Loucy (cell line): ENCODE measurements around the gene HOXA9.

ENCODE experiments used
- H2AFZ ChIP-seq: fragments of 200-600 bp; sonication (generic); 2 replicates; pipeline ENCODE4 v1.6.0; 2016; ENCODE audit warnings: antibody characterized with exemption, mild to moderate bottlenecking, low read length, moderate library complexity
- H3F3A ChIP-seq: fragments of 200-600 bp; 2 replicates; pipeline ENCODE4 v1.6.0; 2016; ENCODE audit warnings: antibody characterized with exemption, low read depth, mild to moderate bottlenecking
- H3K27me3 ChIP-seq: fragments of 200-600 bp; sonication (generic); 2 replicates; pipeline ENCODE4 v1.6.1; 2014; ENCODE audit warnings: low read length, mild to moderate bottlenecking; ENCODE audit not compliant: insufficient read depth, poor library complexity, severe bottlenecking
- H3K36me3 ChIP-seq: fragments of 200-600 bp; sonication (generic); 2 replicates; pipeline ENCODE4 v1.6.1; 2016; ENCODE audit warnings: low read length; ENCODE audit not compliant: insufficient read depth
- H3K4me1 ChIP-seq: fragments of 200-600 bp; sonication (generic); 2 replicates; pipeline ENCODE4 v1.5.1; 2014; ENCODE audit warnings: low read length, mild to moderate bottlenecking; ENCODE audit not compliant: insufficient read depth, poor library complexity, severe bottlenecking
- H3K4me2 ChIP-seq: fragments of 200-600 bp; sonication (generic); 2 replicates; pipeline ENCODE4 v1.6.0; 2014; ENCODE audit warnings: antibody characterized with exemption, low read length, low read depth, mild to moderate bottlenecking; ENCODE audit not compliant: poor library complexity, severe bottlenecking
- H3K4me3 ChIP-seq: fragments of 200-600 bp; sonication (generic); 2 replicates; pipeline ENCODE4 v1.5.1; 2014; ENCODE audit warnings: low read length, mild to moderate bottlenecking, mixed read lengths; ENCODE audit not compliant: poor library complexity, severe bottlenecking
- H3K79me2 ChIP-seq: fragments of 200-600 bp; sonication (generic); 2 replicates; pipeline ENCODE4 v1.6.1; 2014; ENCODE audit warnings: low read length; ENCODE audit not compliant: insufficient read depth
- H3K9ac ChIP-seq: fragments of 200-600 bp; sonication (generic); 2 replicates; pipeline ENCODE4 v1.6.0; 2014; ENCODE audit warnings: mild to moderate bottlenecking, low read depth, low read length, moderate library complexity; ENCODE audit not compliant: poor library complexity, severe bottlenecking
- H3K9me2 ChIP-seq: fragments of 200-600 bp; sonication (generic); replicated peaks from 2 replicates; pipeline ENCODE4 v1.6.1; 2016; ENCODE audit warnings: low read depth, low read length, mixed read lengths
- H3K9me3 ChIP-seq: fragments of 200-600 bp; sonication (generic); 2 replicates; pipeline ENCODE4 v1.6.1; 2014; ENCODE audit warnings: mild to moderate bottlenecking, antibody characterized with exemption, low read length, low read depth; ENCODE audit not compliant: insufficient read depth
- H4K20me1 ChIP-seq: fragments of 200-600 bp; sonication (generic); 2 replicates; pipeline ENCODE4 v1.6.0; 2014; ENCODE audit warnings: antibody characterized with exemption, low read length, mild to moderate bottlenecking; ENCODE audit not compliant: insufficient read depth, poor library complexity, severe bottlenecking
- EZH2phosphoT487 ChIP-seq: fragments of 200-600 bp; IDR thresholded peaks from 2 replicates; pipeline ENCODE4 v1.6.1; 2018; ENCODE audit warnings: antibody characterized with exemption, mild to moderate bottlenecking, moderate library complexity, borderline replicate concordance
- TF ChIP-seq, protein P1 (sequence below): fragments of 200-600 bp; sonication (generic); conservative IDR thresholded peaks from 2 replicates; pipeline ENCODE4 v1.5.1; 2014; ENCODE audit warnings: mild to moderate bottlenecking, antibody characterized with exemption, low read length

Gene HOXA9

DNA sequence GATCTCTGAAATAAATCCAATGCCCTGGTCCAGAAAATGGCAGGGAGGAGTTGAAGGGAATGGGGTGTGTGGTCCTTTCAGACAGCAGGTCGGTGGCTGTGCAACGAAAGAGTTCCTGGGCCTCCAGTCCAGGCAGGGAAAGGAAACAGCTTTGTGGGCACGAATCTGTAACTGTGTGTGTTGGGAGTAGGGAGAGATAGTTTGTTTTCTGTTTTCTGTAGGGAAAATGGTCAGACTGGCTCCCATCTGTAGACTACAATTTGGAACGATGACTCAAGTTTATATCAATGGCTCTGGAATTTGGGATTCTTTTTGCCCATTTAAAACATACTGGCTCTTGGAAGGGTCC lies 2.6 kb upstream of the HOXA9 start:
- Histone ChIP-seq H2AFZ (no peak overlapping the region), H3K27me3 (peaks cover 72% of the 10 kb centered on the region), H3F3A (peaks cover 7% of the 10 kb centered on the region; the same call in 1 of the 2 replicates), H3K9me3 (no peaks in the 10 kb centered on the region), H3K4me3 (peak overlapping the region; percentile 94), H3K9me2 (no peaks in the 10 kb centered on the region), H3K79me2 (peaks cover 96% of the 10 kb centered on the region), H3K4me2 (peak overlapping the region; percentile 98), H4K20me1 (peaks cover 71% of the 10 kb centered on the region), H3K4me1 (peaks cover 10% of the 10 kb centered on the region), H3K36me3 (peaks cover 64% of the 10 kb centered on the region), H3K9ac (peak overlapping the region; percentile 99)
- TF ChIP-seq, protein P1, sequence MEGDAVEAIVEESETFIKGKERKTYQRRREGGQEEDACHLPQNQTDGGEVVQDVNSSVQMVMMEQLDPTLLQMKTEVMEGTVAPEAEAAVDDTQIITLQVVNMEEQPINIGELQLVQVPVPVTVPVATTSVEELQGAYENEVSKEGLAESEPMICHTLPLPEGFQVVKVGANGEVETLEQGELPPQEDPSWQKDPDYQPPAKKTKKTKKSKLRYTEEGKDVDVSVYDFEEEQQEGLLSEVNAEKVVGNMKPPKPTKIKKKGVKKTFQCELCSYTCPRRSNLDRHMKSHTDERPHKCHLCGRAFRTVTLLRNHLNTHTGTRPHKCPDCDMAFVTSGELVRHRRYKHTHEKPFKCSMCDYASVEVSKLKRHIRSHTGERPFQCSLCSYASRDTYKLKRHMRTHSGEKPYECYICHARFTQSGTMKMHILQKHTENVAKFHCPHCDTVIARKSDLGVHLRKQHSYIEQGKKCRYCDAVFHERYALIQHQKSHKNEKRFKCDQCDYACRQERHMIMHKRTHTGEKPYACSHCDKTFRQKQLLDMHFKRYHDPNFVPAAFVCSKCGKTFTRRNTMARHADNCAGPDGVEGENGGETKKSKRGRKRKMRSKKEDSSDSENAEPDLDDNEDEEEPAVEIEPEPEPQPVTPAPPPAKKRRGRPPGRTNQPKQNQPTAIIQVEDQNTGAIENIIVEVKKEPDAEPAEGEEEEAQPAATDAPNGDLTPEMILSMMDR: no peak
- TF ChIP-seq EZH2phosphoT487: no peak

DNA sequence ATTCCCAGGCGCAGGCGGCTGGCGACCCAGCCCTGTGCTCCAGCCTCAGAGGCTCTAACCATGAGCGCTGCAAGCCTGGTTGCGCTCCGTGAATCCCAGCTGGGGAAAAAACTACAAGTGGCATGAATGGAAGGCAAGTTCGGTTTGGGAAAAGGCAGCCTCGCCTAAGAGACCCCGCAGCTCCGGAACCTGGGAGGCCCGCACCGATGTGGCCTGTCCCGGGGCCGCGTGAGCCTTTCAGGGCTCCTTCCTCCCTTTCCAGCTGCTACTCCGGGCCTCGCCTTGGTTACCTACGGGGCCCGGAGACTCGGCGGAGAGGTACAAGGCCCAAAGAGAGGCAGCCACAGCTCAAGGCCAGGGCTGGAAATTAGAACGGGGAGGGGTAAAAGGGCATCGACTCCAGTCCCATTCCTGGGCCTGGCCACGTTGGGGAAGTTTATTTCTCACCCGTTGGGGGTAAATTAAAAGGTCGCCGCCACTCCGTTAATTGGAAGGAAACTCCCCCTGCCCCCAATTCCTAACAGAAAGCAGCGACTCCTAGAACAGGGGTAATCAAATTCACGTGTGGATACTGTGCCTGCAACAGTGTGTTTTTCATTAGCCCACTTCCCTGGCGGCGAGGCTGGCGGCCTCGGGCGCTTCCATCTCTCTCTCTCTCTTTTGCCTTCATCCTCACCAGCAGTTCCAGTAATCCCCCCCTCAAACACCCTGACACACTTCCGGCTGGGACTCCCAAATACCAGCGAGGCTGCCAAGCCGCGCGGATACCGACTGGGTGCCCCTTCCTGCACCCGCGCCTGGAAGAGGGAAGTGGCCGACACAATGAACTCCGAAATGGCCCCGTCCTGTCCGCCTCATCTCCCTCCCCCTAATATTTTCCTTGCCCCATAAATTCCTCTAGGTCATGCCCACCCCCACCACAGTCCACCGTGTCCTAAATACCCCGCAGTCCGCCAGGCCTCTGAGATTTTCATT lies 1.5 kb upstream of the HOXA9 start:
- peaks cover 80% of the 10 kb centered on the region for H3K27me3 ChIP-seq
- H2AFZ ChIP-seq: no peak overlapping the region
- peaks cover 62% of the 10 kb centered on the region for H3K36me3 ChIP-seq
- H4K20me1 ChIP-seq: peaks cover 72% of the 10 kb centered on the region
- no peaks in the 10 kb centered on the region for H3K9me2 ChIP-seq
- no peaks in the 10 kb centered on the region for H3K9me3 ChIP-seq
- TF ChIP-seq EZH2phosphoT487: no peak
- TF ChIP-seq, protein P1: no peak
- peak overlapping the region; percentile 94 for H3K4me3 ChIP-seq
- H3F3A ChIP-seq: peaks cover 16% of the 10 kb centered on the region; the same call in 1 of the 2 replicates
- peak overlapping the region; percentile 98 for H3K4me2 ChIP-seq
- peaks cover 96% of the 10 kb centered on the region for H3K79me2 ChIP-seq
- H3K4me1 ChIP-seq: peaks cover 10% of the 10 kb centered on the region
- H3K9ac ChIP-seq: peak overlapping the region; percentile 99

DNA sequence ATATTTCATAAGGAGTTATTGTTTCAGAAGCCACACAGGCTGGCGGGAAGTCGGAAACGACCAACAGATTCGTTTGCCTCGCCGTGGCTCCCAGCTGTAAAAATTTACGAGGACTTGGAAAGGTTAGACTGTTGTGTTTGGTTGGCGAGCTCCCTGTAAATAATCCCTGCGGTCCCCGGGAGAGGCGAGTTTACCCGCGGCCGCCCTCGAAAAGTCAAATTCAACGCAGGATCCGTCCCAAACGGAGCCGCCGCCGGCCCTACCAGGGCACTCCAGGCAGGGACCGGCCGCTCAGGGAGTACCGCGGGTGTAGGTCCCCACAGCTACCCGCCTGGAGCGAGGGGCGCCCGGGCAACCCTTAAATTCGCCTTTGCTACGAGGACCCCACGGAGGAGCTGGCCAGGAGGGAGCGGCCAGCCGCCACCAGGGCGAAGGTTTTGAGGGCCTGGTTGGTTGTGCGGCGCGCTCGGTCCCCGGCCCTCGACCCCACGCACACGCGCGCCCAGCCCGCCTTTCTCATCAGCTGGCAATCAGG lies 726 bp upstream of the HOXA9 start:
- H3K9me3 ChIP-seq: no peaks in the 10 kb centered on the region
- TF ChIP-seq, protein P1: no peak
- no peak for TF ChIP-seq EZH2phosphoT487
- H3F3A ChIP-seq: peaks cover 17% of the 10 kb centered on the region; the same call in 1 of the 2 replicates
- peaks cover 10% of the 10 kb centered on the region for H3K4me1 ChIP-seq
- H3K36me3 ChIP-seq: peaks cover 54% of the 10 kb centered on the region
- H2AFZ ChIP-seq: no peak overlapping the region
- peaks cover 96% of the 10 kb centered on the region for H3K79me2 ChIP-seq
- H3K9ac ChIP-seq: peak overlapping the region; percentile 99
- H3K4me2 ChIP-seq: peak overlapping the region; percentile 98
- peaks cover 66% of the 10 kb centered on the region for H4K20me1 ChIP-seq
- H3K9me2 ChIP-seq: no peaks in the 10 kb centered on the region
- peaks cover 73% of the 10 kb centered on the region for H3K27me3 ChIP-seq
- H3K4me3 ChIP-seq: peak overlapping the region; percentile 94
